ENCODE data around the gene ZNF608. TPM values are rescaled to one million over a fixed set of nuclear protein-coding genes. Genes with fewer than 3 reads are reported as not detected.

Gene ZNF608
- total RNA-seq, 2 donors from 2014 or later: 138 to 140 TPM

- H3K4me3 ChIP-seq (ENCODE audit: low read length): peak overlapping the region; percentile 95
- peak overlapping the region; percentile 98 for H3K27ac ChIP-seq (ENCODE audit: low read depth, low read length)
- no peaks in the 10 kb centered on the region for H3K4me1 ChIP-seq (ENCODE audit: control insufficient read depth, insufficient read depth, low read length)
- H3K4me3 Mint-ChIP-seq: no peak overlapping the region
- no peaks in the 10 kb centered on the region for H3K36me3 Mint-ChIP-seq (ENCODE audit: low read depth)
- peak overlapping the region; percentile 96 for H3K27ac Mint-ChIP-seq
- no peaks in the 10 kb centered on the region for H3K9me3 ChIP-seq (ENCODE audit: control insufficient read depth, low read length)
- WGBS, 2 experiments (ENCODE audit: insufficient coverage in 1 of 2, insufficient read length in 1 of 2): 0% methylated on average over 2 to 24 of the region's 32 CpGs
- H3K27me3 ChIP-seq (ENCODE audit: control insufficient read depth, insufficient read depth, low read length, poor library complexity, severe bottlenecking): no peaks in the 10 kb centered on the region
- DNase-seq: peak; percentile 94
- H3K4me1 Mint-ChIP-seq: peaks cover 20% of the 10 kb centered on the region
- H3K9me3 Mint-ChIP-seq: no peaks in the 10 kb centered on the region
- no peak for TF ChIP-seq CTCF (conservative IDR thresholded peaks at IDR 0.05)
- H3K27me3 Mint-ChIP-seq (ENCODE audit: insufficient read depth): no peaks in the 10 kb centered on the region
- H3K9ac ChIP-seq (ENCODE audit: extremely low read depth, low read length, poor library complexity, severe bottlenecking): peak overlapping the region; percentile 96
- H3K36me3 ChIP-seq (ENCODE audit: control insufficient read depth, insufficient read depth, low read length): no peaks in the 10 kb centered on the region
Observed at GRCh38 chr5:124746916-124747790, 714 bp upstream of the ZNF608 start.

- peak overlapping the region; percentile 98 for H3K27ac ChIP-seq (ENCODE audit: low read depth, low read length)
- Mint-ChIP-seq H3K36me3 (ENCODE audit: low read depth) (no peaks in the 10 kb centered on the region), H3K27ac (no peak overlapping the region), H3K9me3 (no peaks in the 10 kb centered on the region), H3K4me1 (peaks cover 4% of the 10 kb centered on the region), H3K27me3 (ENCODE audit: insufficient read depth) (no peaks in the 10 kb centered on the region), H3K4me3 (no peak overlapping the region)
- no peak for TF ChIP-seq CTCF (conservative IDR thresholded peaks at IDR 0.05)
- no peak for DNase-seq
- H3K9ac ChIP-seq (ENCODE audit: extremely low read depth, low read length, poor library complexity, severe bottlenecking): peak overlapping the region; percentile 96
- H3K36me3 ChIP-seq (ENCODE audit: control insufficient read depth, insufficient read depth, low read length): peaks cover 11% of the 10 kb centered on the region
- 4 to 10% methylated on average over 2 to 7 of the region's 8 CpGs for WGBS, 2 experiments (ENCODE audit: insufficient coverage in 1 of 2, insufficient read length in 1 of 2)
- H3K4me3 ChIP-seq (ENCODE audit: low read length): peak overlapping the region; percentile 95
- H3K27me3 ChIP-seq (ENCODE audit: control insufficient read depth, insufficient read depth, low read length, poor library complexity, severe bottlenecking): no peaks in the 10 kb centered on the region
- no peaks in the 10 kb centered on the region for H3K4me1 ChIP-seq (ENCODE audit: control insufficient read depth, insufficient read depth, low read length)
- H3K9me3 ChIP-seq (ENCODE audit: control insufficient read depth, low read length): peaks cover 9% of the 10 kb centered on the region
Observed at GRCh38 chr5:124745007-124745927, 1.2 kb downstream of the ZNF608 start.

GRCh38 chr5:124744170-124744971 is 2.1 kb downstream of the ZNF608 start:
- Histone ChIP-seq H3K27ac (ENCODE audit: low read depth, low read length) (peak overlapping the region; percentile 98), H3K36me3 (ENCODE audit: control insufficient read depth, insufficient read depth, low read length) (peaks cover 11% of the 10 kb centered on the region), H3K9ac (ENCODE audit: extremely low read depth, low read length, poor library complexity, severe bottlenecking) (peak overlapping the region; percentile 96), H3K4me3 (ENCODE audit: low read length) (peak overlapping the region; percentile 95), H3K27me3 (ENCODE audit: control insufficient read depth, insufficient read depth, low read length, poor library complexity, severe bottlenecking) (no peaks in the 10 kb centered on the region), H3K4me1 (ENCODE audit: control insufficient read depth, insufficient read depth, low read length) (no peaks in the 10 kb centered on the region), H3K9me3 (ENCODE audit: control insufficient read depth, low read length) (peaks cover 9% of the 10 kb centered on the region)
- Mint-ChIP-seq H3K9me3 (no peaks in the 10 kb centered on the region), H3K4me3 (no peak overlapping the region), H3K36me3 (ENCODE audit: low read depth) (no peaks in the 10 kb centered on the region), H3K27me3 (ENCODE audit: insufficient read depth) (no peaks in the 10 kb centered on the region), H3K27ac (no peak overlapping the region), H3K4me1 (peaks cover 6% of the 10 kb centered on the region)
- WGBS, 2 experiments (ENCODE audit: insufficient coverage in 1 of 2, insufficient read length in 1 of 2): 2 to 5% methylated on average over 19 to 27 of the region's 27 CpGs
- no peak for TF ChIP-seq CTCF (conservative IDR thresholded peaks at IDR 0.05)
- DNase-seq: peak; percentile 71
